Measurements from ENCODE around the gene NOD1. TPM values are rescaled to one million over a fixed set of nuclear protein-coding genes. Genes with fewer than 3 reads are reported as not detected.
"Not testable (repeated sequence)": the region's sequence is repeated elsewhere in the genome, so short reads cannot be mapped to it uniquely, and the experiment has no call there.

The NOD1 gene
- total and polyA plus RNA-seq, 12 donors, result 3.6 to 18.0 (median 7.2) TPM

- 70 to 88% (median 85%) methylated on average over 3 of the region's 3 CpGs for WGBS, 4 donors
- intact Hi-C loops (cut with DNase I), result no loop called here
Observed at GRCh38 chr7:30420662-30421061, 57.9 kb downstream of the NOD1 start.

GRCh38 chr7:30420080-30420479 lies 58.5 kb downstream of the NOD1 start:
- H3K4me1 ChIP-seq (replicated peaks in 1 of 2); intact Hi-C loops (cut with DNase I); H3K27ac ChIP-seq; H3K27me3 ChIP-seq; H3K4me3 ChIP-seq; DNase-seq; H3K9me3 ChIP-seq (replicated peaks in 1 of 3): not testable (repeated sequence)
- 92 to 96% (median 95%) methylated on average over 12 to 19 of the region's 26 CpGs for WGBS, 4 donors
- peaks cover 0 to 11% of the 10 kb centered on the region in 2 donors for H3K36me3 ChIP-seq (replicated peaks in 1 of 2)

More at GRCh38 chr7:30420662-30421061, 57.9 kb downstream of the NOD1 start:
- Histone ChIP-seq H3K4me3 (no peak overlapping the region), H3K27me3 (no peaks in the 10 kb centered on the region), H3K36me3 (replicated peaks in 1 of 2) (peaks cover 0 to 16% of the 10 kb centered on the region in 2 donors), H3K9me3 (replicated peaks in 1 of 3) (no peaks in the 10 kb centered on the region), H3K4me1 (replicated peaks in 1 of 2) (no peaks in the 10 kb centered on the region), H3K27ac (no peak overlapping the region)
- no peak for DNase-seq
- TF ChIP-seq POLR2A (IDR thresholded peaks at IDR 0.05) (no peak), CTCF (IDR thresholded peaks at IDR 0.05) (no peak)

GRCh38 chr7:30413864-30414263 lies 64.7 kb downstream of the NOD1 start:
- TF ChIP-seq POLR2A (IDR thresholded peaks at IDR 0.05), result no peak
- no peak for TF ChIP-seq CTCF (IDR thresholded peaks at IDR 0.05)
- Histone ChIP-seq H3K27me3 (no peaks in the 10 kb centered on the region), H3K4me3 (no peak overlapping the region), H3K9me3 (replicated peaks in 1 of 3) (no peaks in the 10 kb centered on the region), H3K36me3 (replicated peaks in 1 of 2) (no peaks in the 10 kb centered on the region), H3K4me1 (replicated peaks in 1 of 2) (peaks cover 0 to 3% of the 10 kb centered on the region in 2 donors), H3K27ac (no peak overlapping the region)
- 97 to 100% (median 99%) methylated on average over 7 of the region's 7 CpGs for WGBS, 4 donors
- no peak for DNase-seq
- intact Hi-C loops (cut with DNase I), result loop anchor here (5.0 kb wide), 2 partner anchors 247 to 252 kb away; no protein-coding TSS in a partner anchor

- intact Hi-C loops (cut with DNase I), result loop anchor here (5.0 kb wide), 2 partner anchors 246 to 251 kb away; no protein-coding TSS in a partner anchor
- Histone ChIP-seq H3K27me3 (no peaks in the 10 kb centered on the region), H3K4me3 (no peak overlapping the region), H3K27ac (no peak overlapping the region), H3K4me1 (replicated peaks in 1 of 2) (peaks cover 0 to 3% of the 10 kb centered on the region in 2 donors), H3K36me3 (replicated peaks in 1 of 2) (no peaks in the 10 kb centered on the region), H3K9me3 (replicated peaks in 1 of 3) (no peaks in the 10 kb centered on the region)
- peak in 6 of 7 donors; percentile 41 to 76 (median 53) for DNase-seq
- WGBS, 4 donors, result 50 to 65% (median 58%) methylated on average over 3 to 5 of the region's 5 CpGs
- TF ChIP-seq POLR2A (IDR thresholded peaks at IDR 0.05) (no peak), CTCF (IDR thresholded peaks at IDR 0.05) (peak in 5 of 6 experiments; percentile 51 to 75 (median 65))
Observed at GRCh38 chr7:30412782-30413504, 65.6 kb downstream of the NOD1 start.
